Stimulated activated naive CD8-positive, alpha-beta T cell treated with anti-CD3 and anti-CD28 coated beads, Interleukin-15, amount 100 ng/mL, for 72 hours (primary cell): Measurements from ENCODE around the gene CHURC1.

Experiments used
- ATAC-seq: fragments of 150-1000 bp; cut with Tn5 transposase; 2 replicates; pipeline ENCODE4 v1.10.0; 2021; ENCODE audit warnings: mild to moderate bottlenecking, moderate library complexity
- DNase-seq, 2 donors: peaks; one replicate each; pipeline ENCODE4 v3.0.0; 2021 to 2022
- H3K27ac Mint-ChIP-seq, 2 donors: one replicate each; pipeline ENCODE4 v1.8.0; 2022; ENCODE audit warnings: mild to moderate bottlenecking in 2 of 2, mixed read lengths in 2 of 2, moderate library complexity in 2 of 2
- H3K27me3 Mint-ChIP-seq: one replicate; pipeline ENCODE4 v1.8.0; 2022; ENCODE audit warnings: mixed read lengths
- H3K4me1 Mint-ChIP-seq: one replicate; pipeline ENCODE4 v1.8.0; 2022; ENCODE audit warnings: mild to moderate bottlenecking, mixed read lengths
- H3K4me3 Mint-ChIP-seq, 2 donors: one replicate each; pipeline ENCODE4 v1.8.0; 2022; ENCODE audit warnings: mild to moderate bottlenecking in 2 of 2, mixed read lengths in 2 of 2, moderate library complexity in 1 of 2
- H3K9me3 Mint-ChIP-seq, 2 donors: one replicate each; pipeline ENCODE4 v1.8.0; 2022; ENCODE audit warnings: mixed read lengths in 2 of 2

The CHURC1 gene

DNA sequence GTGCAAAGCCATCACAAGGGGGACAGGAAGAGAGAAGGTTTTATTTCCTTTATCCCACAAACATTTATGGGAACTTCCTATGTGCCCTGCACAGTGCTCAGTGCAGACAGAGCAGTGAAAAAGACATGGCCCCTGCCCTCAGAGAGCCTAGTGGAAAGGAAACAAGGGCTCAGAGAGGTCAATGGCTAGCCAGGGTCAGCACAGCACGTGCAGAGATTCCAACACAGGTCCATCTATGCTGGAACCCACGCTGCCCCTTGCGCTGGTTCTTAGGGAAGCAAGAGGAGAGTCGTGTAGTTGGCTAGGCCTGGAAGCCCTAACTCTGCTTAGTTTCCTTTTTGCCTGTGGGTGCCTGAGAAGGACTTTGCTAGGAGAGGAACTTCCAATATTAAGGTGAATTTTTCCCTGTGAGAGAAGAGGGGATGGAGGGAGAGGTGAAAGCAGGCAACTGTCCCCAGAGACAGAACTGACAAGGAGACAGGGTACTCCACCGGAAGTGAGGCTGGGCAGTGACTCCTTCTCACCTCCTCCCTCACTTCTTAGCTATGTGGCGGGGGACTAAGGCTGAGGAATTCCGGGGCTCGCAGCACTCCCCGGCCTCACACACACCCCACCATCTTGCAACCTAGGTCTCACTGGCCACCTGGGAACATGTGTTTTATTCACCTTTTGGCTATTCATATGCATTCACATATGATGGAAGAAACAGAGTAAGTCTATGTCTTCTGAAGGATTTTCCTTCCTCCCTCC lies 40.4 kb downstream of the CHURC1 start:
- DNase-seq (no peak), ATAC-seq (no peak)
- no peak overlapping the region for H3K4me3 Mint-ChIP-seq
- H3K27ac Mint-ChIP-seq, result peak overlapping the region in 1 of 2 donors; percentile 58
- peaks cover 17% of the 10 kb centered on the region for H3K4me1 Mint-ChIP-seq
- no peaks in the 10 kb centered on the region for H3K9me3 Mint-ChIP-seq
- no peaks in the 10 kb centered on the region for H3K27me3 Mint-ChIP-seq

DNA sequence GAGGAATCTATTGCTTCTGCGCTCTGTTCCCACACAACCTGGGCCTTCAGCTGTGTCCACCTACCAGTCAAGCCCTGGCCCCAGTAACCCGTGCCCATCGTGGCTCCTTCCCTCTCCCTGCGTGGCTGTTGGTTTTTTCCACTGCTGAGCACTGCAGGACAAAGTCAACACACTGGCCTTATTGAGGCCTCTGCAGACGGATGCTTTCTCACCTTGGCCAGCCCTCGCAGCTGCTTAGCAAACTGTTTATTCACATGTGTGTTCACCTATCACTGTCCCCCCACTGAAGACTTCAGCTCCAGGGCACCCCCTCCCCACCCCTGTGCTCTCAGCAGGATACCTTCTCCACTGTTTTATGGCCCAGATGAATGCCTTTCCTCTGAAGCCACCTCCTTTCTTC lies 41.0 kb downstream of the CHURC1 start:
- no peak overlapping the region for H3K27ac Mint-ChIP-seq
- H3K4me3 Mint-ChIP-seq, result no peak overlapping the region
- no peak for DNase-seq
- peaks cover 23% of the 10 kb centered on the region for H3K4me1 Mint-ChIP-seq
- H3K27me3 Mint-ChIP-seq, result no peaks in the 10 kb centered on the region
- no peaks in the 10 kb centered on the region for H3K9me3 Mint-ChIP-seq
- ATAC-seq, result no peak

- Mint-ChIP-seq H3K27ac (no peak overlapping the region), H3K4me3 (no peak overlapping the region), H3K27me3 (no peaks in the 10 kb centered on the region), H3K9me3 (no peaks in the 10 kb centered on the region), H3K4me1 (peaks cover 29% of the 10 kb centered on the region)
- DNase-seq (no peak), ATAC-seq (no peak)
Observed at GRCh38 chr14:64956697-64957406, 42.6 kb downstream of the CHURC1 start.

- no peak overlapping the region for H3K4me3 Mint-ChIP-seq
- H3K27me3 Mint-ChIP-seq, result no peaks in the 10 kb centered on the region
- no peak for DNase-seq
- no peaks in the 10 kb centered on the region for H3K9me3 Mint-ChIP-seq
- no peak overlapping the region for H3K27ac Mint-ChIP-seq
- peaks cover 18% of the 10 kb centered on the region for H3K4me1 Mint-ChIP-seq
- ATAC-seq, result no peak
Observed at GRCh38 chr14:64958201-64958600, 43.9 kb downstream of the CHURC1 start.

DNA sequence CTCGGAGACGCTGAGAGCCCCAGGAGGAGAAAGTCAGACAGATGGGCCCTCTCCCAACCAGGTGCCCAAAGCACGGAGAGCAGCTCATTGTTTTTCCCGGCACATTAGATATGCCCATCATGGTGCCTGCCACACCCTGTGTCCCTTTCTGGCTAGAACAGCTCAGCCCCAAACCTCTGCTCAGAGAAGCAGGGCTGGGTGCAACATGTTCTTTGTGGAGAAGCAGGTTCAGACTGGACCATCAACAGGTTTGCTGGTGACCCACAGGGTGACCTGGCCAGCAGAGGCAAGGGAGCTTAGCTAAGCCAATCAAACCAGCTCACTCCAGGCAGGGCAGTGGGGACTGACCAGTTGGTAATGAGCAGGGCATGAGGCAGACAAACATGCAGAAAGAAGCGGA lies 44.5 kb downstream of the CHURC1 start:
- H3K27me3 Mint-ChIP-seq, result no peaks in the 10 kb centered on the region
- H3K9me3 Mint-ChIP-seq, result no peaks in the 10 kb centered on the region
- no peak overlapping the region for H3K27ac Mint-ChIP-seq
- ATAC-seq (no peak), DNase-seq (no peak)
- peaks cover 16% of the 10 kb centered on the region for H3K4me1 Mint-ChIP-seq
- no peak overlapping the region for H3K4me3 Mint-ChIP-seq

DNA sequence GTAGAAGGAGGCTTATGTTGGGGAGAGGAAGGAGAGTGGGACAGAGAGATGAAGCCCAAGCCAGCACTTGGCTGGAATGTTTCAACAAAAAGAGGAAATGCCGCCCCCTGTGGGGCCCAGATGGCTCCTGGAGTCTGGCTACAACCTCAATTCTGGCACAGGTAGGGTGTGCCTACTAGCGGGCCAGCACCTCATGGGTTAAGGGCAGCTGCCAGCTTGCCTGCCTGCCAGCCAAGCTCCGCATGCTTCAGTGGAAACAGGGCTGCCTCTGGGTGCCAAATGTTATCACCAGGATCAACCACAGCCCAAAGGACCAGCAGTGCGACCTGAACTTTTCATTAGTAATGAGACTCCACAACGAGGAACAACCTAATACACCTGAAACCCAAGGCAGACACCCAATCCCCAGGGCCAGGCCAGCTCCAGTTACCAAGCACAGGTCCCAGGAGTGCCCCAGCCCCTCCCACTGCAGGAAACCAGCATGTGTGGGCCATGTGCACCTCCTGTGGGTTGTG lies 46.6 kb downstream of the CHURC1 start:
- H3K9me3 Mint-ChIP-seq, result no peaks in the 10 kb centered on the region
- peak; percentile 33 for ATAC-seq

GRCh38 chr14:64963611-64964010 lies 49.4 kb downstream of the CHURC1 start:
- Mint-ChIP-seq H3K4me3 (no peak overlapping the region), H3K27ac (no peak overlapping the region), H3K9me3 (no peaks in the 10 kb centered on the region), H3K4me1 (peaks cover 33% of the 10 kb centered on the region), H3K27me3 (no peaks in the 10 kb centered on the region)
- ATAC-seq (no peak), DNase-seq (no peak)

More for the DNA sequence above, 46.6 kb downstream of the CHURC1 start:
- Mint-ChIP-seq H3K27me3 (no peaks in the 10 kb centered on the region), H3K4me3 (no peak overlapping the region), H3K27ac (no peak overlapping the region), H3K4me1 (peaks cover 16% of the 10 kb centered on the region)
- no peak for DNase-seq

- Mint-ChIP-seq H3K4me3 (no peak overlapping the region), H3K27ac (peak overlapping the region in 1 of 2 donors; percentile 2), H3K9me3 (no peaks in the 10 kb centered on the region), H3K4me1 (peaks cover 33% of the 10 kb centered on the region), H3K27me3 (peaks cover 7% of the 10 kb centered on the region)
- DNase-seq, result no peak
- ATAC-seq, result no peak
Observed at GRCh38 chr14:64965356-64966000, 51.2 kb downstream of the CHURC1 start.

- H3K4me1 Mint-ChIP-seq, result peaks cover 38% of the 10 kb centered on the region
- H3K27ac Mint-ChIP-seq, result peak overlapping the region in 1 of 2 donors; percentile 72
- no peak overlapping the region for H3K4me3 Mint-ChIP-seq
- DNase-seq (no peak), ATAC-seq (no peak)
- H3K27me3 Mint-ChIP-seq, result peaks cover 15% of the 10 kb centered on the region
- H3K9me3 Mint-ChIP-seq, result no peaks in the 10 kb centered on the region
Observed at GRCh38 chr14:64966976-64967375, 52.7 kb downstream of the CHURC1 start.

DNA sequence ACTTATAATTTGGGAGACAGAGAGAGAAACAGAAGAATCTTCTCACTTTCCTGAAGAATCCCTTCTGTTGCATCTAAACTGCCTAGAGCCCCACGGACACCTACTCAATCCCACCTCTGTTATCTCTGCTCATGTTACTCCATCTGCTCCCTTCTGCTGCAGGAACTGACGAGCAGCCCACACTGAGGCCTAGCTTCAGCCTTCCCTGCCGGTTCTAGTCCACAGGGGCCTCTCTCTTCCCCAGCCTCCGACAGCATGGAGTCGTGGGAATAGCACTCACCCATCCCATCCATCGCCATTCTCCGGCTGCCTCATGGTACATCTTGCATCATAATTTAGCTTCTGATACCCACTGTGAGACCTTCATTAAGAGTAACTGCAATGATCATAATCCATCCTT lies 53.9 kb downstream of the CHURC1 start:
- no peaks in the 10 kb centered on the region for H3K9me3 Mint-ChIP-seq
- no peak overlapping the region for H3K27ac Mint-ChIP-seq
- H3K4me3 Mint-ChIP-seq, result no peak overlapping the region

DNA sequence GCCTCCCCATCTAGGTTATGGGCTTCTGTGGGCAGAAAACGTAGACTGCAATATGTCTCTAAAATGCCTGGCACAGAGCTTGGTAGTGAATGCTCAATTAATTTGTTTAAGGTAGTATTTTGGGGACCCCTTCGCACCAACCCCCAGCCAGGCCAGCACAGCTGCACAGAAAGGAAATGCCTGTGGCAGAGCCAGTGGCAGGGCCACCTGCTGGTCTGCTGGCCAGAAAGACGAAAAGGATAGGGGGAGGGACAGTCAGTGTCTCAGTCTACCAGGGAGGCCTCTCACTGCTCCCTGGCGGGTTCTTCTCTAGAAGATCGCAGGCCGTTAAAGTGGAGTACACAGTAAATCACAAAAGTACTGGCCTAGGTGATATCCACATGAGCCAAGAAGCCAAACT lies 54.4 kb downstream of the CHURC1 start:
- ATAC-seq, result no peak
- Mint-ChIP-seq H3K27ac (no peak overlapping the region), H3K4me1 (peaks cover 44% of the 10 kb centered on the region), H3K4me3 (no peak overlapping the region), H3K9me3 (no peaks in the 10 kb centered on the region), H3K27me3 (peaks cover 15% of the 10 kb centered on the region)
- DNase-seq, result no peak

More for the DNA sequence above, 53.9 kb downstream of the CHURC1 start:
- no peak for DNase-seq
- Mint-ChIP-seq H3K4me1 (peaks cover 44% of the 10 kb centered on the region), H3K27me3 (peaks cover 15% of the 10 kb centered on the region)
- ATAC-seq, result no peak

DNA sequence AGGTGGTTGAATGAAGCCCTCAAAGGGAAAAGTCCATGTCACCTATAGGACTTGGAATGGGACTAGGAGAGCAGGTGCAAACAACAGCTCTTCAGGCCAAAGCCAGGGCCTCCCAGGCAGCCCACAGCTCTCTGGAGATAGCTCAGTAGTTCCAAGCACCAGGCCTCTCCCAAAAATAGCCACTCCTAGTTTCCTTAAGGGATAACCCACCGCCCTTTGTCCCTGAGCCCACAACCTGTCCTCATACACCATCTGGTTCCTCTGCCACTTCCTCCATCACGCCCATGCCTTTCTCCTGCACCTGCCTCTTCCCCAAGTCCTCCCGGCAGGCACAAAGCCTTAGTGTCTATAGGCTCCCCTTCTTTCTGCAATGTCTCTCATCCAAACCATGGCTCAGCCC lies 55.8 kb downstream of the CHURC1 start:
- ATAC-seq, result no peak
- Mint-ChIP-seq H3K9me3 (no peaks in the 10 kb centered on the region), H3K27me3 (peaks cover 15% of the 10 kb centered on the region), H3K27ac (peak overlapping the region in 1 of 2 donors; percentile 49), H3K4me1 (peaks cover 44% of the 10 kb centered on the region), H3K4me3 (no peak overlapping the region)
- DNase-seq, result no peak

DNA sequence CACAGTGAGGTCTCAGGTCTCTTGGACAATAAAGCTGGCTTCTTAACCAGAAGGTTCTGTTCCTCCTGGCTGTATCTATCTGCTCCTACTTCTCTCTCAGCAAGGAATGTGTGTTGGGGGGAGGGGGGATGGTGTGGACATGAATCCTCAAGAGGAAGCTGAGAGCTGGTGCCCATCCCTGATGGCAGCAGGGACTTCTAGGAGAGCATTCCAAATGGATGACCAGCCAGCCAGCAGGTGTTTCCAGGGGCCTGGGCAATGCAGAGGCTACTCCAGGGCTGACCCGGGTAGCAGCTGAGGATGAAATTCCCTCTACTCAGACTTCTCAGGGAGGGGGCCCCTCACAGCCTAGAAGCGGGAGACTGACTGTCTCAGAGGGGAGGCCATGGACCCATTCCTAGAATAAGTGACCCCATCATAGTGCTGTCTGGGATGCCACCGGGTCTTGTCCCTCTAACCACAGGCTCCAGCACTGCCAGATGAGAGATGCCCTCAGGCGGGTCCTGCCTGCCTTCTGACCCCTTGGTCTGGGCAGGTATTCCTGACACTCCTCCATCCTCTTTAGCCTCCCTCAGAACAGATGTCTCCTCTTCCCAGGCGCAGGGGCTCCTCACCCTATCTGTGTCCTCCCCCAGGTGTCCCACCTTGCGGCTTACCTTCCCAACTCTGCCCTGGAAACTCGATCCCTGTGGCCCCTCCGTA lies 56.7 kb downstream of the CHURC1 start:
- Mint-ChIP-seq H3K27me3 (peaks cover 15% of the 10 kb centered on the region), H3K4me3 (peak overlapping the region; percentile 52 to 67), H3K9me3 (no peaks in the 10 kb centered on the region), H3K4me1 (peaks cover 44% of the 10 kb centered on the region), H3K27ac (peak overlapping the region in 1 of 2 donors; percentile 40)
- no peak for DNase-seq
- ATAC-seq, result no peak

DNA sequence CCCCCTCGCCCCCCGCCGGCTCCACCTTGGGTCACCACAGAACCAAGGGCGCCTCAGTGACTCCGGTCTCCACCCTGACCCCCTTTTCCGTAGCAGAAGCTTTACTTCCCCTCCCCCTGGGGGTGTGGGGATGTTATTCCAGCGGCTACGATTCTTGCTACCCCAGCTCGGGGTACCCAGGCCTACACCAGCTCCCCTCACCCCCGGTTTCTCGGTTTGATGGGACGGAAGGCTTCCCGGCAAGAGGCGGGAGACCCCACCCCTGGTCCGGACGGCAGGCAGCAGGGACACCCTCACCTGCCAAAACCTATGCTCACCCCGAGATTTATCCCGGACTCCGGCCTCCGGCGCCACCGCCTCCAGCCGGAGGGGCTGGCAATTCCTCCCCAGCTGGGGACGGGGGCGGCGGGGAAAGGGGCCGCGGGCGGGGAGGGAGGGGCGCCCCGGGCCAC lies 57.3 kb downstream of the CHURC1 start:
- H3K9me3 Mint-ChIP-seq, result no peaks in the 10 kb centered on the region
- peak overlapping the region in 1 of 2 donors; percentile 40 for H3K27ac Mint-ChIP-seq
- ATAC-seq (peak; percentile 15), DNase-seq (no peak)
- peak overlapping the region; percentile 52 to 67 for H3K4me3 Mint-ChIP-seq
- H3K4me1 Mint-ChIP-seq, result peaks cover 43% of the 10 kb centered on the region
- peaks cover 15% of the 10 kb centered on the region for H3K27me3 Mint-ChIP-seq
